Liver (tissue), 9 donors: ENCODE data around the gene MIF4GD. TPM values are rescaled to one million over a fixed set of nuclear protein-coding genes. Genes with fewer than 3 reads are reported as not detected.

Experiments
- DNase-seq: peaks from one replicate; pipeline ENCODE4 v3.0.0-alpha.2; 2017; ENCODE audit warnings: low spot score
- H3K27ac ChIP-seq, 2 donors: one replicate each; pipeline ENCODE4 v1.7.0; 2013; ENCODE audit warnings: inconsistent platforms in 2 of 2, low read length in 2 of 2, control low read depth in 1 of 2, low read depth in 1 of 2, mild to moderate bottlenecking in 1 of 2
- H3K27me3 ChIP-seq, 4 donors: one replicate each; pipeline versions ENCODE4 v1.6.1 to v1.7.0; 2013; ENCODE audit warnings: low read length in 3 of 4, inconsistent platforms in 1 of 4, mild to moderate bottlenecking in 1 of 4, moderate library complexity in 1 of 4; ENCODE audit not compliant: control insufficient read depth in 4 of 4, insufficient read depth in 4 of 4
- H3K36me3 ChIP-seq, 4 donors: one replicate each; pipeline versions ENCODE4 v1.6.1 to v1.7.0; 2013; ENCODE audit warnings: low read length in 3 of 4, mild to moderate bottlenecking in 3 of 4, low read depth in 1 of 4, moderate library complexity in 1 of 4; ENCODE audit not compliant: control insufficient read depth in 4 of 4, insufficient read depth in 3 of 4
- H3K4me1 ChIP-seq, 4 donors: one replicate each; pipeline versions ENCODE4 v1.6.1 to v1.7.0; 2013; ENCODE audit warnings: low read length in 3 of 4, mild to moderate bottlenecking in 3 of 4, moderate library complexity in 1 of 4; ENCODE audit not compliant: control insufficient read depth in 4 of 4, insufficient read depth in 4 of 4
- H3K4me3 ChIP-seq, 3 donors: one replicate each; pipeline versions ENCODE4 v1.6.1 to v1.7.0; 2013; ENCODE audit warnings: low read length in 3 of 3, control low read depth in 1 of 3, low read depth in 1 of 3, mild to moderate bottlenecking in 1 of 3
- H3K9ac ChIP-seq, 2 donors: one replicate each; pipeline ENCODE4 v1.7.0; 2013; ENCODE audit warnings: low read length in 2 of 2, mild to moderate bottlenecking in 2 of 2, moderate library complexity in 2 of 2, control low read depth in 1 of 2, low read depth in 1 of 2
- H3K9me3 ChIP-seq, 4 donors: one replicate each; pipeline versions ENCODE4 v1.6.1 to v1.7.0; 2013; ENCODE audit warnings: low read length in 3 of 4; ENCODE audit not compliant: control insufficient read depth in 4 of 4
- ATF3 ChIP-seq: IDR thresholded peaks from 2 replicates; pipeline ENCODE4 v1.6.1; 2016; ENCODE audit warnings: antibody characterized with exemption
- CTCF ChIP-seq: fragments of 150-350 bp; IDR thresholded peaks from 2 replicates; pipeline ENCODE4 v1.5.1; 2017; ENCODE audit warnings: improper control_type of control experiment, low read depth, low read length; ENCODE audit not compliant: missing input control
- EGR1 ChIP-seq, 2 donors: IDR thresholded peaks; 2 replicates each; pipeline ENCODE4 v1.6.1; 2016 to 2018; ENCODE audit warnings: antibody characterized with exemption in 2 of 2, low read depth in 2 of 2
- FOXA1 ChIP-seq: IDR thresholded peaks from 2 replicates; pipeline ENCODE4 v1.6.1; 2016; ENCODE audit warnings: antibody characterized with exemption
- FOXA2 ChIP-seq: IDR thresholded peaks from 2 replicates; pipeline ENCODE4 v1.6.1; 2016; ENCODE audit warnings: antibody characterized with exemption
- GABPA ChIP-seq, 2 donors: IDR thresholded peaks in 1 of 2; conservative IDR thresholded peaks in 1 of 2; 2 replicates each; pipeline ENCODE4 v1.6.1; 2016; ENCODE audit warnings: antibody characterized with exemption in 2 of 2, mild to moderate bottlenecking in 1 of 2, moderate library complexity in 1 of 2
- HNF4A ChIP-seq, 2 donors: conservative IDR thresholded peaks; 2 replicates each; pipeline ENCODE4 v1.6.1; 2016; ENCODE audit warnings: antibody characterized with exemption in 2 of 2, mild to moderate bottlenecking in 2 of 2
- HNF4G ChIP-seq: IDR thresholded peaks from 2 replicates; pipeline ENCODE4 v1.6.1; 2016; ENCODE audit warnings: antibody characterized with exemption
- JUND ChIP-seq, 2 donors: IDR thresholded peaks; 2 replicates each; pipeline ENCODE4 v1.6.1; 2016; ENCODE audit warnings: antibody characterized with exemption in 2 of 2
- MAX ChIP-seq: IDR thresholded peaks from 2 replicates; pipeline ENCODE4 v1.6.1; 2016; ENCODE audit warnings: antibody characterized with exemption
- NR2F2 ChIP-seq: IDR thresholded peaks from 2 replicates; pipeline ENCODE4 v1.6.1; 2016; ENCODE audit warnings: antibody characterized with exemption
- REST ChIP-seq: IDR thresholded peaks from 2 replicates; pipeline ENCODE4 v1.6.1; 2016; ENCODE audit warnings: antibody characterized with exemption, mild to moderate bottlenecking
- RXRA ChIP-seq, 2 donors: IDR thresholded peaks; 2 replicates each; pipeline ENCODE4 v1.6.1; 2017 to 2018; ENCODE audit warnings: antibody characterized with exemption in 2 of 2, mild to moderate bottlenecking in 1 of 2
- SP1 ChIP-seq: IDR thresholded peaks from 2 replicates; pipeline ENCODE4 v1.6.1; 2018; ENCODE audit warnings: antibody characterized with exemption, mild to moderate bottlenecking
- TAF1 ChIP-seq: conservative IDR thresholded peaks from 2 replicates; pipeline ENCODE4 v1.6.1; 2016; ENCODE audit warnings: antibody characterized with exemption, mild to moderate bottlenecking
- YY1 ChIP-seq: IDR thresholded peaks from 2 replicates; pipeline ENCODE4 v1.6.1; 2016; ENCODE audit warnings: antibody characterized with exemption, mild to moderate bottlenecking
- ZBTB33 ChIP-seq: IDR thresholded peaks from 2 replicates; pipeline ENCODE4 v1.6.1; 2016; ENCODE audit warnings: antibody characterized with exemption
- WGBS: extraction: QIAGEN DNeasy Blood & Tissue Kit; methylation state at CpG from one replicate; pipeline ENCODE4 v1.1.7; 2013; 5-methylcytosine and 5-hydroxymethylcytosine counted together
- polyA plus RNA-seq, 2 donors: library from polyadenylated mRNA; stranded (reverse) in 1 of 2; unstranded in 1 of 2; fragments of 200-250 nt in 1 of 2; fragments of >200 nt in 1 of 2; fragmentation: Nextera tagmentation in 1 of 2; extraction: Ambion mirVana in 1 of 2; gene quantifications; one replicate each; pipeline versions ENCODE4 v1.2.1 to v1.2.3, GENCODE V29; 2013 to 2015
- total RNA-seq, 2 donors: library from RNA; depleted of rRNA; stranded (reverse); fragments of >200 nt; gene quantifications; one replicate each; pipeline ENCODE4 v1.2.3, GENCODE V29; 2014
- donor health status: healthy.
- donor health status: healthy.
- donor health status: healthy.
- donor health status: healthy.
- donor health status: healthy.

Gene MIF4GD
- total and polyA plus RNA-seq, 4 donors = 6.2 to 13.6 (median 9.7) TPM

GRCh38 chr17:75225016-75225415 is 46.0 kb downstream of the MIF4GD start:
- WGBS = 88% methylated on average over 14 of the region's 14 CpGs
- no peak overlapping the region for H3K9ac ChIP-seq
- no peak for DNase-seq
- TF ChIP-seq YY1 = no peak
- TF ChIP-seq HNF4G = no peak
- no peak for TF ChIP-seq ZBTB33
- H3K4me1 ChIP-seq = no peaks in the 10 kb centered on the region
- H3K27me3 ChIP-seq = no peaks in the 10 kb centered on the region
- peaks cover 3 to 52% (median 38%) of the 10 kb centered on the region in 4 donors for H3K36me3 ChIP-seq
- H3K9me3 ChIP-seq = no peaks in the 10 kb centered on the region
- no peak overlapping the region for H3K27ac ChIP-seq
- H3K4me3 ChIP-seq = no peak overlapping the region

GRCh38 chr17:75219815-75220214 is 51.2 kb downstream of the MIF4GD start:
- Histone ChIP-seq H3K4me1 (no peaks in the 10 kb centered on the region), H3K27me3 (no peaks in the 10 kb centered on the region), H3K9ac (no peak overlapping the region), H3K9me3 (no peaks in the 10 kb centered on the region), H3K27ac (no peak overlapping the region), H3K36me3 (peaks cover 16 to 60% (median 35%) of the 10 kb centered on the region in 4 donors), H3K4me3 (no peak overlapping the region)
- WGBS = 97% methylated on average over 3 of the region's 3 CpGs
- DNase-seq = no peak
- TF ChIP-seq GABPA (IDR thresholded peaks at IDR 0.05 in 1 of 2, conservative IDR thresholded peaks at IDR 0.05 in 1 of 2) (no peak), EGR1 (IDR thresholded peaks at IDR 0.05; ENCODE audit: low read depth in 2 of 2) (no peak), REST (no peak), TAF1 (no peak), JUND (IDR thresholded peaks at IDR 0.05) (no peak), ZBTB33 (no peak), FOXA2 (no peak), ATF3 (no peak), MAX (no peak), HNF4A (conservative IDR thresholded peaks at IDR 0.05) (no peak), CTCF (no peak), SP1 (no peak), NR2F2 (no peak), RXRA (IDR thresholded peaks at IDR 0.05) (no peak), FOXA1 (no peak)
